Transverse colon (tissue), 4 donors: ENCODE results near the gene KLF13. TPM values are rescaled to one million over a fixed set of nuclear protein-coding genes. Genes with fewer than 3 reads are reported as not detected.

Experiments
- DNase-seq: peaks from one replicate; pipeline ENCODE4 v3.0.0-alpha.2; 2019
- H3K27ac ChIP-seq, 4 donors: fragments of 200-600 bp; sonication (generic); 2 replicates each; pipeline ENCODE4 v1.5.1; 2016 to 2018; ENCODE audit warnings: inconsistent platforms in 4 of 4
- H3K27me3 ChIP-seq: fragments of 200-600 bp; sonication (generic); 2 replicates; pipeline ENCODE4 v1.5.1; 2017; ENCODE audit warnings: inconsistent platforms
- H3K36me3 ChIP-seq, 4 donors: fragments of 200-600 bp; sonication (generic); 2 replicates each; pipeline ENCODE4 v1.5.1; 2017 to 2019; ENCODE audit warnings: inconsistent platforms in 4 of 4
- H3K4me1 ChIP-seq, 4 donors: fragments of 200-600 bp; sonication (generic); 2 replicates each; pipeline ENCODE4 v1.5.1; 2017 to 2020; ENCODE audit warnings: inconsistent platforms in 4 of 4
- H3K4me3 ChIP-seq, 4 donors: fragments of 200-600 bp; sonication (generic); 1 replicate in 1 of 4; 2 replicates in 3 of 4; pipeline versions ENCODE4 v1.5.1 to v1.6.1; 2017 to 2019; ENCODE audit warnings: inconsistent platforms in 4 of 4
- H3K9me3 ChIP-seq, 2 donors: fragments of 200-600 bp; sonication (generic); 2 replicates each; pipeline ENCODE4 v1.5.1; 2017 to 2019; ENCODE audit warnings: inconsistent platforms in 2 of 2
- CTCF ChIP-seq, 5 experiments: fragments of 200-600 bp in 3 of 5; fragments of 450-650 bp in 2 of 5; sonication (generic) in 3 of 5; IDR thresholded peaks; 1 replicate in 2 of 5; 2 replicates in 3 of 5; pipeline ENCODE4 v1.5.1; 2016 to 2017; ENCODE audit warnings: antibody characterized with exemption in 5 of 5, inconsistent platforms in 3 of 5, mild to moderate bottlenecking in 2 of 5, moderate library complexity in 1 of 5
- EP300 ChIP-seq: sonication (generic); formaldehyde crosslinking; IDR thresholded peaks from one replicate; pipeline ENCODE4 v1.6.1; 2017; ENCODE audit warnings: antibody characterized with exemption, low read depth
- POLR2A ChIP-seq: fragments of 450-650 bp; IDR thresholded peaks from one replicate; pipeline ENCODE4 v1.6.1; 2016; ENCODE audit warnings: antibody characterized with exemption, mild to moderate bottlenecking, moderate library complexity
- POLR2AphosphoS5 ChIP-seq, 3 donors: sonication (generic); formaldehyde crosslinking; IDR thresholded peaks; one replicate each; pipeline ENCODE4 v1.6.1; 2016; ENCODE audit warnings: antibody characterized with exemption in 3 of 3
- WGBS, 2 donors: methylation state at CpG; one replicate each; pipeline ENCODE4 v1.1.5; 2018; ENCODE audit warnings: low coverage in 1 of 2; 5-methylcytosine and 5-hydroxymethylcytosine counted together
- in situ Hi-C, 4 donors: fragments of 200-750 bp; cut with MboI; loops; one replicate each; pipeline versions ENCODE4 v1.15.0 to v1.15.1; 2017; ENCODE audit warnings: low sequenced_read_pairs in 3 of 4, low pct_ligation_motif_present in 1 of 4, low pct_unique_long_range_greater_than_20kb in 1 of 4
- intact Hi-C: fragments of 100-400 bp; cut with DNase I; formaldehyde crosslinking; loops from one replicate; pipeline ENCODE4 v1.15.1; 2023; ENCODE audit warnings: low total_unique reads
- total RNA-seq, 4 donors: library from RNA; depleted of rRNA; stranded (reverse); fragments of >200 nt; gene quantifications; one replicate each; pipeline ENCODE4 v1.1.0, GENCODE V29; 2016

The KLF13 gene
- total RNA-seq, 4 donors from 2014 or later, result 39.0 to 81.2 (median 68.8) TPM

- intact Hi-C loops (no loop called here), in situ Hi-C loops (no loop called here)
- Histone ChIP-seq H3K9me3 (peaks cover 0 to 3% of the 10 kb centered on the region in 2 donors), H3K27me3 (no peaks in the 10 kb centered on the region), H3K4me3 (no peak overlapping the region), H3K27ac (no peak overlapping the region), H3K4me1 (peaks cover 0 to 6% (median 0%) of the 10 kb centered on the region in 4 donors), H3K36me3 (no peaks in the 10 kb centered on the region)
- TF ChIP-seq POLR2AphosphoS5 (IDR thresholded peaks at IDR 0.05) (no peak), CTCF (IDR thresholded peaks at IDR 0.05) (no peak), EP300 (no peak), POLR2A (no peak)
- 64 to 73% methylated on average over 8 to 13 of the region's 13 CpGs for WGBS, 2 donors
- no peak for DNase-seq
These were observed 78.7 kb downstream of the KLF13 start for GRCh38 chr15:31405200-31405920.

- H3K4me1 ChIP-seq, result peaks cover 0 to 6% (median 0%) of the 10 kb centered on the region in 4 donors
- no peak overlapping the region for H3K27ac ChIP-seq
- in situ Hi-C loops, result no loop called here
- intact Hi-C loops, result no loop called here
- H3K9me3 ChIP-seq, result peaks cover 0 to 3% of the 10 kb centered on the region in 2 donors
- H3K27me3 ChIP-seq, result no peaks in the 10 kb centered on the region
- TF ChIP-seq POLR2A (no peak), EP300 (no peak), POLR2AphosphoS5 (IDR thresholded peaks at IDR 0.05) (no peak), CTCF (IDR thresholded peaks at IDR 0.05) (no peak)
- H3K4me3 ChIP-seq, result no peak overlapping the region
- H3K36me3 ChIP-seq, result no peaks in the 10 kb centered on the region
- whole genome bisulfite sequencing, 2 donors, result 85 to 87% methylated on average over 1 of the region's 1 CpG
- no peak for DNase-seq
These were observed 80.7 kb downstream of the KLF13 start for GRCh38 chr15:31407376-31407775.

- intact Hi-C loops (no loop called here), in situ Hi-C loops (no loop called here)
- H3K9me3 ChIP-seq, result peaks cover 0 to 3% of the 10 kb centered on the region in 2 donors
- H3K27ac ChIP-seq, result no peak overlapping the region
- DNase-seq, result no peak
- no peaks in the 10 kb centered on the region for H3K27me3 ChIP-seq
- no peak overlapping the region for H3K4me3 ChIP-seq
- TF ChIP-seq EP300 (no peak), POLR2A (no peak), POLR2AphosphoS5 (IDR thresholded peaks at IDR 0.05) (no peak), CTCF (IDR thresholded peaks at IDR 0.05) (no peak)
- peaks cover 0 to 6% (median 0%) of the 10 kb centered on the region in 4 donors for H3K4me1 ChIP-seq
- H3K36me3 ChIP-seq, result no peaks in the 10 kb centered on the region
These were observed 81.2 kb downstream of the KLF13 start for GRCh38 chr15:31407851-31408250.

- Histone ChIP-seq H3K27ac (no peak overlapping the region), H3K36me3 (no peaks in the 10 kb centered on the region), H3K9me3 (peaks cover 0 to 3% of the 10 kb centered on the region in 2 donors), H3K4me1 (peaks cover 0 to 6% (median 0%) of the 10 kb centered on the region in 4 donors), H3K4me3 (no peak overlapping the region), H3K27me3 (no peaks in the 10 kb centered on the region)
- intact Hi-C loops (no loop called here), in situ Hi-C loops (no loop called here)
- DNase-seq, result no peak
- WGBS, 2 donors, result 97 to 100% methylated on average over 1 to 3 of the region's 3 CpGs
- TF ChIP-seq POLR2A (no peak), EP300 (no peak), CTCF (IDR thresholded peaks at IDR 0.05) (no peak), POLR2AphosphoS5 (IDR thresholded peaks at IDR 0.05) (no peak)
These were observed 82.1 kb downstream of the KLF13 start for GRCh38 chr15:31408724-31409123.
